Cardiac fibroblast (primary cell): ENCODE data around the gene ACTR6.
"Not testable (repeated sequence)": the region's sequence is repeated elsewhere in the genome, so short reads cannot be mapped to it uniquely, and the experiment has no call there.

Experiments used
- DNase-seq, 2 donors: peaks; one replicate each; pipeline versions ENCODE4 v3.0.0 to v3.0.0-alpha.2; 2010; ENCODE audit warnings: low read depth in 2 of 2
- H3K4me3 ChIP-seq, 2 donors: replicated peaks in 1 of 2; 1 replicate in 1 of 2; 2 replicates in 1 of 2; pipeline ENCODE4 v1.5.1; 2011; ENCODE audit warnings: low read depth in 2 of 2, low read length in 2 of 2, mild to moderate bottlenecking in 2 of 2, moderate library complexity in 1 of 2
- CTCF ChIP-seq: IDR thresholded peaks from one replicate; pipeline ENCODE4 v1.5.1; 2011; ENCODE audit warnings: low read depth, mild to moderate bottlenecking, low read length, inconsistent platforms

ACTR6 gene

GRCh38 chr12:100179252-100179651 is 21.4 kb upstream of the ACTR6 start:
- no peak for DNase-seq
- H3K4me3 ChIP-seq: no peak overlapping the region
- no peak for TF ChIP-seq CTCF

- H3K4me3 ChIP-seq: no peak overlapping the region
- DNase-seq: peak; percentile 35 to 40
- no peak for TF ChIP-seq CTCF
Observed at GRCh38 chr12:100184549-100185145, 16.0 kb upstream of the ACTR6 start.

GRCh38 chr12:100185361-100185894 is 15.2 kb upstream of the ACTR6 start:
- no peak overlapping the region for H3K4me3 ChIP-seq
- no peak for DNase-seq
- TF ChIP-seq CTCF: no peak

- peak in 1 of 2 donors; percentile 47 for DNase-seq
- H3K4me3 ChIP-seq: no peak overlapping the region
- no peak for TF ChIP-seq CTCF
Observed at GRCh38 chr12:100186071-100186470, 14.5 kb upstream of the ACTR6 start.

GRCh38 chr12:100187068-100187467 is 13.5 kb upstream of the ACTR6 start:
- H3K4me3 ChIP-seq: no peak overlapping the region
- TF ChIP-seq CTCF: no peak
- no peak for DNase-seq

GRCh38 chr12:100187857-100188519 is 12.6 kb upstream of the ACTR6 start:
- no peak overlapping the region for H3K4me3 ChIP-seq
- no peak for DNase-seq
- TF ChIP-seq CTCF: no peak

GRCh38 chr12:100188888-100189635 is 11.6 kb upstream of the ACTR6 start:
- H3K4me3 ChIP-seq, DNase-seq: not testable (repeated sequence)
